Gastrocnemius medialis (tissue), 4 donors: ENCODE results near the gene SIX6.

Experiments used
- POLR2A ChIP-seq, 2 donors: fragments of 450-650 bp; IDR thresholded peaks; one replicate each; pipeline ENCODE4 v1.6.1; 2017; ENCODE audit warnings: antibody characterized with exemption in 2 of 2, mild to moderate bottlenecking in 2 of 2, moderate library complexity in 2 of 2
- TF ChIP-seq, protein P1 (sequence below), 5 experiments: fragments of 450-650 bp in 3 of 5; fragments of 200-600 bp in 2 of 5; sonication (generic) in 2 of 5; IDR thresholded peaks in 4 of 5; conservative IDR thresholded peaks in 1 of 5; 1 replicate in 4 of 5; 2 replicates in 1 of 5; pipeline ENCODE4 v1.5.1; 2016 to 2019; ENCODE audit warnings: antibody characterized with exemption in 5 of 5, mild to moderate bottlenecking in 3 of 5, moderate library complexity in 3 of 5

DNA sequence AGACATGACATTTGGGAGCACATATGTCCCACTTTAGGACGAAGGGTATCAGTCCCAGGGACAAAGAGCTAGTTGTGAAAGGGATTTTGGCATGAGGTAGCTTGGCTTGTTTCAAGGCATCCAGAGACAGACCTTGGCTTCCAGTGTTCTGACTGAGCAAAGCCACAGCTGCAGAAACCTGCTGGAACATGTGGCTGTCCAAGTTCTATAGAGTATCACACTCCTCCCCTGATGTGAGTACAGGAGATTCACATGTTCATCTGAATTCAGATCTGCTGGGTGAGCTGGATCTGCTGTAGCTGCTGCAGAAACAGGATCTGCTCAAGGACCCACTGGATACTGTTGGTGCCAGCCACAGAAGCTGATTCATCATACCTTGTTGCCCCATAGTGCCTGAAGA lies 13.0 kb upstream of the SIX6 start:
- TF ChIP-seq, protein P1, sequence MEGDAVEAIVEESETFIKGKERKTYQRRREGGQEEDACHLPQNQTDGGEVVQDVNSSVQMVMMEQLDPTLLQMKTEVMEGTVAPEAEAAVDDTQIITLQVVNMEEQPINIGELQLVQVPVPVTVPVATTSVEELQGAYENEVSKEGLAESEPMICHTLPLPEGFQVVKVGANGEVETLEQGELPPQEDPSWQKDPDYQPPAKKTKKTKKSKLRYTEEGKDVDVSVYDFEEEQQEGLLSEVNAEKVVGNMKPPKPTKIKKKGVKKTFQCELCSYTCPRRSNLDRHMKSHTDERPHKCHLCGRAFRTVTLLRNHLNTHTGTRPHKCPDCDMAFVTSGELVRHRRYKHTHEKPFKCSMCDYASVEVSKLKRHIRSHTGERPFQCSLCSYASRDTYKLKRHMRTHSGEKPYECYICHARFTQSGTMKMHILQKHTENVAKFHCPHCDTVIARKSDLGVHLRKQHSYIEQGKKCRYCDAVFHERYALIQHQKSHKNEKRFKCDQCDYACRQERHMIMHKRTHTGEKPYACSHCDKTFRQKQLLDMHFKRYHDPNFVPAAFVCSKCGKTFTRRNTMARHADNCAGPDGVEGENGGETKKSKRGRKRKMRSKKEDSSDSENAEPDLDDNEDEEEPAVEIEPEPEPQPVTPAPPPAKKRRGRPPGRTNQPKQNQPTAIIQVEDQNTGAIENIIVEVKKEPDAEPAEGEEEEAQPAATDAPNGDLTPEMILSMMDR (IDR thresholded peaks at IDR 0.05 in 4 of 5, conservative IDR thresholded peaks at IDR 0.05 in 1 of 5): no peak
- no peak for TF ChIP-seq POLR2A (IDR thresholded peaks at IDR 0.05)
